SK-N-SH (cell line): Measurements from ENCODE around the gene EXOSC2. TPM values are rescaled to one million over a fixed set of nuclear protein-coding genes. Genes with fewer than 3 reads are reported as not detected.

Experiments used
- CTCF ChIA-PET: fragments of 300-600, 350-600 bp; formaldehyde crosslinking; extraction: SDS; loops from one replicate; lab custom pipeline; 2021; lab: Yijun Ruan, JAX
- POLR2A ChIA-PET: fragments of 350-600 bp; sonication (Branson Sonifier 250); formaldehyde crosslinking; extraction: SDS; loops from one replicate; lab custom pipeline; 2020; ENCODE audit warnings: antibody characterized with exemption, inconsistent platforms; lab: Yijun Ruan, JAX
- DNase-seq: peaks from one replicate; pipeline ENCODE4 v3.0.0; 2012
- H2AFZ ChIP-seq: fragments of 200-600 bp; sonication (generic); 2 replicates; pipeline ENCODE4 v1.8.1; 2016; ENCODE audit warnings: antibody characterized with exemption, mild to moderate bottlenecking, low read depth
- H3F3A ChIP-seq: fragments of 200-600 bp; sonication (generic); replicated peaks from 2 replicates; pipeline ENCODE3; 2016; ENCODE audit warnings: antibody characterized with exemption, mild to moderate bottlenecking; ENCODE audit not compliant: insufficient read depth
- H3K27ac ChIP-seq, 2 experiments: fragments of 200-500 bp in 1 of 2; fragments of 200-600 bp in 1 of 2; sonication (Bioruptor generic) in 1 of 2; sonication (generic), shearing (Covaris generic) in 1 of 2; 2 replicates each; pipeline versions ENCODE4 v1.5.1 to v1.6.1; 2014 to 2016; ENCODE audit warnings: low read depth in 2 of 2, inconsistent platforms in 1 of 2, low read length in 1 of 2, mild to moderate bottlenecking in 1 of 2, mixed read lengths in 1 of 2
- H3K27me3 ChIP-seq: fragments of 200-600 bp; sonication (generic), shearing (Covaris generic); 2 replicates; pipeline ENCODE4 v1.6.1; 2016; ENCODE audit warnings: mixed run types; ENCODE audit not compliant: insufficient read depth
- H3K36me3 ChIP-seq, 2 experiments: fragments of 200-500 bp in 1 of 2; fragments of 200-600 bp in 1 of 2; sonication (Bioruptor generic) in 1 of 2; sonication (generic) in 1 of 2; replicated peaks in 1 of 2; 2 replicates each; pipeline versions ENCODE3 to v1.5.1; 2014 to 2016; ENCODE audit warnings: low read length in 1 of 2, mild to moderate bottlenecking in 1 of 2; ENCODE audit not compliant: insufficient read depth in 2 of 2, control insufficient read depth in 1 of 2
- H3K4me1 ChIP-seq, 2 experiments: fragments of 200-500 bp in 1 of 2; fragments of 200-600 bp in 1 of 2; sonication (Bioruptor generic) in 1 of 2; sonication (generic), shearing (Covaris generic) in 1 of 2; 2 replicates each; pipeline versions ENCODE4 v1.5.1 to v1.6.1; 2014 to 2016; ENCODE audit warnings: low read depth in 1 of 2, low read length in 1 of 2, mixed run types in 1 of 2; ENCODE audit not compliant: insufficient read depth in 2 of 2, control insufficient read depth in 1 of 2
- H3K4me2 ChIP-seq: fragments of 200-600 bp; sonication (generic), shearing (Covaris generic); 2 replicates; pipeline ENCODE4 v1.6.1; 2017; ENCODE audit warnings: mixed run types
- H3K4me3 ChIP-seq, 2 experiments: fragments of 200-500 bp in 1 of 2; fragments of 200-600 bp in 1 of 2; sonication (Bioruptor generic) in 1 of 2; sonication (generic), shearing (Covaris generic) in 1 of 2; 2 replicates each; pipeline versions ENCODE4 v1.5.1 to v1.8.1; 2014 to 2016; ENCODE audit warnings: low read depth in 2 of 2, inconsistent platforms in 1 of 2, low read length in 1 of 2, mild to moderate bottlenecking in 1 of 2, mixed read lengths in 1 of 2, moderate library complexity in 1 of 2
- H3K79me2 ChIP-seq: fragments of 200-600 bp; sonication (generic); 2 replicates; pipeline ENCODE4 v1.8.1; 2017; ENCODE audit warnings: mild to moderate bottlenecking; ENCODE audit not compliant: insufficient read depth
- H3K9ac ChIP-seq: fragments of 200-600 bp; sonication (generic); 2 replicates; pipeline ENCODE4 v1.6.1; 2017; ENCODE audit warnings: mixed run types
- H3K9me2 ChIP-seq: fragments of 200-600 bp; sonication (generic); 2 replicates; pipeline ENCODE4 v1.6.1; 2017; ENCODE audit warnings: mixed run types
- H3K9me3 ChIP-seq: fragments of 200-600 bp; sonication (generic); 2 replicates; pipeline ENCODE4 v1.6.1; 2017; ENCODE audit warnings: mixed run types, mild to moderate bottlenecking, moderate library complexity
- H4K20me1 ChIP-seq: fragments of 200-600 bp; sonication (generic); 2 replicates; pipeline ENCODE4 v1.6.1; 2017; ENCODE audit warnings: mild to moderate bottlenecking, mixed run types; ENCODE audit not compliant: insufficient read depth
- CHD2 ChIP-seq: fragments of 150-350 bp; IDR thresholded peaks from 2 replicates; pipeline ENCODE4 v1.6.1; 2018; ENCODE audit warnings: low read length; ENCODE audit not compliant: partially characterized antibody
- CTCF ChIP-seq: fragments of 200-600 bp; sonication (generic); IDR thresholded peaks from 2 replicates; pipeline ENCODE4 v1.6.1; 2017; ENCODE audit warnings: antibody characterized with exemption, mild to moderate bottlenecking, moderate library complexity
- EZH2phosphoT487 ChIP-seq: fragments of 200-600 bp; sonication (generic); IDR thresholded peaks from 2 replicates; pipeline ENCODE4 v1.6.1; 2017; ENCODE audit warnings: low read depth, mixed run types, mild to moderate bottlenecking, antibody characterized with exemption, moderate library complexity, borderline replicate concordance
- FOSL2 ChIP-seq: IDR thresholded peaks from 2 replicates; pipeline ENCODE4 v1.4.0; 2012; ENCODE audit warnings: low read depth, mild to moderate bottlenecking, moderate library complexity, borderline replicate concordance
- FOXJ3 ChIP-seq: sonication (generic); formaldehyde crosslinking; IDR thresholded peaks from 2 replicates; pipeline ENCODE4 v1.5.1; 2020; ENCODE audit warnings: mild to moderate bottlenecking, missing genetic modification reagents
- GABPA ChIP-seq: IDR thresholded peaks from 2 replicates; pipeline ENCODE4 v1.4.0; 2012; ENCODE audit warnings: low read depth, mild to moderate bottlenecking
- GATA2 ChIP-seq: sonication (generic); formaldehyde crosslinking; IDR thresholded peaks from 2 replicates; pipeline ENCODE4 v1.5.0; 2020; ENCODE audit warnings: mild to moderate bottlenecking, missing genetic modification reagents
- MAX ChIP-seq: IDR thresholded peaks from 2 replicates; pipeline ENCODE4 v1.4.0; 2012; ENCODE audit warnings: low read depth
- MEF2A ChIP-seq: IDR thresholded peaks from 2 replicates; pipeline ENCODE4 v1.4.0; 2012; ENCODE audit warnings: low read depth, borderline replicate concordance
- MXI1 ChIP-seq: IDR thresholded peaks from 2 replicates; pipeline ENCODE4 v1.6.1; 2012; ENCODE audit warnings: mild to moderate bottlenecking, low read depth, low read length, improper control_type of control experiment
- POLR2AphosphoS5 ChIP-seq: IDR thresholded peaks from 2 replicates; pipeline ENCODE4 v1.6.1; 2012; ENCODE audit warnings: low read depth, low read length
- RAD21 ChIP-seq: IDR thresholded peaks from 2 replicates; pipeline ENCODE4 v1.6.1; 2012; ENCODE audit warnings: mild to moderate bottlenecking, low read length
- RXRA ChIP-seq: IDR thresholded peaks from 2 replicates; pipeline ENCODE4 v1.4.0; 2012; ENCODE audit warnings: low read depth, mild to moderate bottlenecking, borderline replicate concordance
- SMC3 ChIP-seq: IDR thresholded peaks from 2 replicates; pipeline ENCODE4 v1.6.1; 2012; ENCODE audit warnings: low read depth, low read length, improper control_type of control experiment
- TEAD4 ChIP-seq: IDR thresholded peaks from 2 replicates; pipeline ENCODE4 v1.4.0; 2012; ENCODE audit warnings: mild to moderate bottlenecking, borderline replicate concordance; ENCODE audit not compliant: insufficient read depth
- USF1 ChIP-seq: IDR thresholded peaks from 2 replicates; pipeline ENCODE4 v1.4.0; 2012; ENCODE audit warnings: low read depth, borderline replicate concordance
- WGBS: methylation state at CpG from one replicate; pipeline ENCODE4 v1.1.6; 2017; ENCODE audit warnings: low lambda C conversion rate; 5-methylcytosine and 5-hydroxymethylcytosine counted together
- polyA plus RNA-seq, 3 experiments: library from polyadenylated mRNA; depleted of rRNA; stranded (reverse); fragments of >200 nt; gene quantifications; 2 replicates each; pipeline ENCODE4 v1.2.3, GENCODE V29; 2012
- TF ChIP-seq, protein P1 (sequence below): fragments of 150-350 bp; IDR thresholded peaks from 2 replicates; pipeline ENCODE4 v1.6.1; 2016; ENCODE audit warnings: mild to moderate bottlenecking, low read depth, low read length
- TF ChIP-seq, protein P2 (sequence below): IDR thresholded peaks from 2 replicates; pipeline ENCODE4 v1.6.1; 2012; ENCODE audit warnings: mild to moderate bottlenecking, low read depth, low read length, moderate library complexity

EXOSC2 gene
- polyA plus RNA-seq, 1 of the 3 experiments (the other 2 are of a cell fraction), result 28.7 TPM

- CTCF ChIA-PET, result interaction anchor here (0.7 to 2.0 kb wide), 6 partner anchors 9 to 208 kb away, joined by 3 to 13 read pairs (median 3); no protein-coding TSS in a partner anchor
- Histone ChIP-seq H3K27me3 (peaks cover 93% of the 10 kb centered on the region), H3K36me3 (no peaks in the 10 kb centered on the region), H3K79me2 (no peaks in the 10 kb centered on the region), H3K4me1 (peaks cover 0 to 3% of the 10 kb centered on the region in 2 experiments; a peak in 1 of 4 replicates), H2AFZ (no peak overlapping the region), H4K20me1 (peaks cover 8% of the 10 kb centered on the region; the same call in 1 of the 2 replicates), H3K27ac (no peak overlapping the region), H3K9me3 (no peaks in the 10 kb centered on the region), H3K4me3 (no peak overlapping the region), H3K4me2 (no peak overlapping the region), H3K9ac (no peak overlapping the region), H3K9me2 (no peaks in the 10 kb centered on the region), H3F3A (no peaks in the 10 kb centered on the region)
- POLR2A ChIA-PET, result no interaction called here
- WGBS, result 26% methylated on average over 31 of the region's 49 CpGs
- no peak for TF ChIP-seq CTCF
- TF ChIP-seq MEF2A, result no peak
- TF ChIP-seq EZH2phosphoT487, result no peak; the same call in 1 of the 2 replicates
- TF ChIP-seq TEAD4, result no peak
- TF ChIP-seq SMC3, result no peak
- TF ChIP-seq RAD21, result no peak
- TF ChIP-seq MAX, result no peak
- no peak for TF ChIP-seq GATA2
- no peak for TF ChIP-seq RXRA
- no peak for TF ChIP-seq USF1
- TF ChIP-seq, protein P1, sequence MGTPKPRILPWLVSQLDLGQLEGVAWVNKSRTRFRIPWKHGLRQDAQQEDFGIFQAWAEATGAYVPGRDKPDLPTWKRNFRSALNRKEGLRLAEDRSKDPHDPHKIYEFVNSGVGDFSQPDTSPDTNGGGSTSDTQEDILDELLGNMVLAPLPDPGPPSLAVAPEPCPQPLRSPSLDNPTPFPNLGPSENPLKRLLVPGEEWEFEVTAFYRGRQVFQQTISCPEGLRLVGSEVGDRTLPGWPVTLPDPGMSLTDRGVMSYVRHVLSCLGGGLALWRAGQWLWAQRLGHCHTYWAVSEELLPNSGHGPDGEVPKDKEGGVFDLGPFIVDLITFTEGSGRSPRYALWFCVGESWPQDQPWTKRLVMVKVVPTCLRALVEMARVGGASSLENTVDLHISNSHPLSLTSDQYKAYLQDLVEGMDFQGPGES, result no peak
- no peak for TF ChIP-seq FOSL2
- no peak for TF ChIP-seq GABPA
- TF ChIP-seq FOXJ3 (CRISPR knock-in tag), result no peak
- TF ChIP-seq, protein P2, sequence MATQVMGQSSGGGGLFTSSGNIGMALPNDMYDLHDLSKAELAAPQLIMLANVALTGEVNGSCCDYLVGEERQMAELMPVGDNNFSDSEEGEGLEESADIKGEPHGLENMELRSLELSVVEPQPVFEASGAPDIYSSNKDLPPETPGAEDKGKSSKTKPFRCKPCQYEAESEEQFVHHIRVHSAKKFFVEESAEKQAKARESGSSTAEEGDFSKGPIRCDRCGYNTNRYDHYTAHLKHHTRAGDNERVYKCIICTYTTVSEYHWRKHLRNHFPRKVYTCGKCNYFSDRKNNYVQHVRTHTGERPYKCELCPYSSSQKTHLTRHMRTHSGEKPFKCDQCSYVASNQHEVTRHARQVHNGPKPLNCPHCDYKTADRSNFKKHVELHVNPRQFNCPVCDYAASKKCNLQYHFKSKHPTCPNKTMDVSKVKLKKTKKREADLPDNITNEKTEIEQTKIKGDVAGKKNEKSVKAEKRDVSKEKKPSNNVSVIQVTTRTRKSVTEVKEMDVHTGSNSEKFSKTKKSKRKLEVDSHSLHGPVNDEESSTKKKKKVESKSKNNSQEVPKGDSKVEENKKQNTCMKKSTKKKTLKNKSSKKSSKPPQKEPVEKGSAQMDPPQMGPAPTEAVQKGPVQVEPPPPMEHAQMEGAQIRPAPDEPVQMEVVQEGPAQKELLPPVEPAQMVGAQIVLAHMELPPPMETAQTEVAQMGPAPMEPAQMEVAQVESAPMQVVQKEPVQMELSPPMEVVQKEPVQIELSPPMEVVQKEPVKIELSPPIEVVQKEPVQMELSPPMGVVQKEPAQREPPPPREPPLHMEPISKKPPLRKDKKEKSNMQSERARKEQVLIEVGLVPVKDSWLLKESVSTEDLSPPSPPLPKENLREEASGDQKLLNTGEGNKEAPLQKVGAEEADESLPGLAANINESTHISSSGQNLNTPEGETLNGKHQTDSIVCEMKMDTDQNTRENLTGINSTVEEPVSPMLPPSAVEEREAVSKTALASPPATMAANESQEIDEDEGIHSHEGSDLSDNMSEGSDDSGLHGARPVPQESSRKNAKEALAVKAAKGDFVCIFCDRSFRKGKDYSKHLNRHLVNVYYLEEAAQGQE, result no peak
- no peak for TF ChIP-seq POLR2AphosphoS5
- TF ChIP-seq CHD2, result no peak
- no peak for TF ChIP-seq MXI1
- DNase-seq, result peak; percentile 51
Measured at GRCh38 chr9:130662099-130662969, 31.2 kb upstream of the EXOSC2 start.
